Ovary (tissue), 9 donors: ENCODE data around the gene IFT88. TPM values are rescaled to one million over a fixed set of nuclear protein-coding genes. Genes with fewer than 3 reads are reported as not detected.

Source experiments
- DNase-seq, 5 donors: peaks; one replicate each; pipeline ENCODE4 v3.0.0-alpha.2; 2019 to 2020
- H3K27ac ChIP-seq, 2 donors: fragments of 200-600 bp; one replicate each; pipeline versions ENCODE4 v1.5.1 to v1.8.0; 2019 to 2022
- H3K27me3 ChIP-seq: fragments of 200-600 bp; one replicate; pipeline ENCODE4 v1.8.0; 2022
- H3K36me3 ChIP-seq: fragments of 200-600 bp; sonication (generic); one replicate; pipeline ENCODE4 v1.5.1; 2019
- H3K4me1 ChIP-seq: one replicate; pipeline ENCODE4 v1.8.1; 2013; ENCODE audit warnings: mild to moderate bottlenecking, moderate library complexity; ENCODE audit not compliant: insufficient read depth
- H3K4me3 ChIP-seq: fragments of 200-600 bp; sonication (generic); one replicate; pipeline ENCODE4 v1.5.1; 2017
- H3K9me3 ChIP-seq, 2 donors: fragments of 200-600 bp in 1 of 2; sonication (generic) in 1 of 2; one replicate each; pipeline versions ENCODE4 v1.5.1 to v1.8.1; 2013 to 2019; ENCODE audit warnings: mild to moderate bottlenecking in 1 of 2, moderate library complexity in 1 of 2
- CTCF ChIP-seq, 3 donors: fragments of 450-650 bp in 2 of 3; fragments of 200-600 bp in 1 of 3; IDR thresholded peaks; one replicate each; pipeline versions ENCODE4 v1.5.1 to v1.8.0; 2016 to 2022; ENCODE audit warnings: antibody characterized with exemption in 3 of 3, mild to moderate bottlenecking in 1 of 3
- EP300 ChIP-seq: sonication (generic); formaldehyde crosslinking; IDR thresholded peaks from one replicate; pipeline ENCODE4 v1.6.1; 2017; ENCODE audit warnings: antibody characterized with exemption
- POLR2A ChIP-seq: fragments of 450-650 bp; IDR thresholded peaks from one replicate; pipeline ENCODE4 v1.6.1; 2017; ENCODE audit warnings: antibody characterized with exemption, mild to moderate bottlenecking, moderate library complexity
- WGBS, 3 donors: extraction: QIAGEN DNeasy Blood & Tissue Kit in 1 of 3; methylation state at CpG; one replicate each; pipeline versions ENCODE4 v1.1.5 to v1.1.7; 2013 to 2017; 5-methylcytosine and 5-hydroxymethylcytosine counted together
- intact Hi-C, 4 donors: fragments of 100-400 bp; cut with DNase I; formaldehyde crosslinking; loops; one replicate each; pipeline versions ENCODE4 v1.11.0 to v1.15.1; 2022 to 2023
- polyA plus RNA-seq, 2 donors: library from polyadenylated mRNA; stranded (reverse); fragments of 200-250 nt in 1 of 2; fragments of 350-450 nt in 1 of 2; fragmentation: Illumina TruSeq in 1 of 2; extraction: RNeasy Lipid Tissue Mini Kit (QIAGEN cat#74804) in 1 of 2; gene quantifications; one replicate each; pipeline ENCODE4 v1.2.3, GENCODE V29; 2013 to 2014
- total RNA-seq, 7 donors: library from RNA; depleted of rRNA in 2 of 7; stranded (reverse); fragments of >200 nt in 2 of 7; fragmentation: NEBNext Ultra II Directional in 3 of 7; extraction: Animal tissue kit (Norgen Biotek cat#: 25700) in 3 of 7; gene quantifications; one replicate each; pipeline versions ENCODE4 v1.1.0 to v1.2.4, GENCODE V29; 2016 to 2023
- donor health status: DM: no; HTN: no; CAD: no; lungs with moderate emphysema.
- donor health status: DM: no; HTN: no; CAD: no.
- donor health status: Bipolar disorder and iron deficiency.
- donor health status: DM: yes; HTN: yes; CAD: no.
- donor health status: DM: no; HTN: no; CAD: no.
- donor health status: DM: yes; HTN: yes; CAD: no.

IFT88 gene
- total and polyA plus RNA-seq, 9 donors: 12.1 to 30.6 (median 22.9) TPM

DNA sequence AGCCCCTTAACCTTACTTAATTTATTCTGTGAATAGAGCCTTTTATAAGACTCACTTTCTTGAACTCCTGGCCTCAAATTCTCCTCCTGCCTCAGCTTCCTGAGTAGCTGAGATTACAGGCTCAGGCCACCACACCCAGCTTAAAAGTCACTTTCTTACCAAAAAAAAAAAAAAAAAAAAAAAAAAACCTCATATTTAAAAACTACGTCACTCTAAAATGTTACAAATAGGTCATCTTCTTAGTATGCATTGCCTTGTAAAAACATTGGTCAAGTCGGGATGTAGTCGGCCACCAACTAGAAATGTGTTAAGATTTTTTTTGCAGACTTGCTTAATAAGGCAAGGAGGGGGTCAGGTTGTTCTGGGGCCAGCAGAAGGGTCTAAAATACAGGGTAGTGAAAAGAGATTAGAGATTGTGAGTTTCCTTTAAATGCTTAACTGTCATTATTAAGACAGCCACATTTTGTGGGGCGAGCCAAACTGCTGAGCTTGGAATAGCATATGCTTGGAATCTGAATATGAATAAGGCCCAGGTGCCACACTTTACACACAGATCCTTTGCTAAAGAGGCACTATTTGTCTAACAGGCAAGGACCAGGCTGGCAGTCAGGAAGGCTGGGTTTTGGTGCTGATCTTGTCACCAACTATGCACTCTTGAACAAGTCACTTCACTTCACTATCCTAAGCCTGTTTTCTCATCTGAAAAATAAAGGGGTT is 120.1 kb downstream of the IFT88 start:
- 76 to 87% (median 77%) methylated on average over 4 of the region's 4 CpGs for WGBS, 3 donors
- TF ChIP-seq CTCF (IDR thresholded peaks at IDR 0.05) (no peak), EP300 (no peak), POLR2A (no peak)
- Histone ChIP-seq H3K36me3 (no peaks in the 10 kb centered on the region), H3K9me3 (no peaks in the 10 kb centered on the region), H3K4me3 (no peak overlapping the region), H3K27ac (no peak overlapping the region), H3K27me3 (no peaks in the 10 kb centered on the region), H3K4me1 (no peaks in the 10 kb centered on the region)
- DNase-seq: no peak
- intact Hi-C loops: no loop called here

DNA sequence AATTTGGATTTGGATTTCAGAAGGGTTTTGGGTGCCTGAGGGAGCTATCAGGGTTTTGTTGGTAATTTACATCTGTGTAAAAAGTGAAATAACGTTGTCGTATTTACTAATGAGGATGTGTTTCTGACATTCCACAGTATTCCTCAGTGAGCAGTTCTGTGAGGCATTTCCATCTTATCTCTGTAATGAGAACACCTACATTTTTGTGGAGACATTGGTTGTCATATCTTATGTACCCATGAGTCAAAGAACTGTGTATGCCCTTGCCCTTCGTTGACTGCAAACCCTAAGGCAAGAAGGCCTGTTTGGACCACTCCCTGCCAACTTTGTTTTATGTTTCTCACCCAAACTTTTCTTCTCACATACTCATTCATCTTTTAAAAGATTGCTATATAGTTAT is 122.3 kb downstream of the IFT88 start:
- H3K27me3 ChIP-seq: no peaks in the 10 kb centered on the region
- H3K4me1 ChIP-seq: no peaks in the 10 kb centered on the region
- WGBS, 3 donors: 85 to 88% (median 87%) methylated on average over 3 of the region's 3 CpGs
- no peak overlapping the region for H3K4me3 ChIP-seq
- no peaks in the 10 kb centered on the region for H3K36me3 ChIP-seq
- no peak for DNase-seq
- no peaks in the 10 kb centered on the region for H3K9me3 ChIP-seq
- no peak overlapping the region for H3K27ac ChIP-seq
- TF ChIP-seq CTCF (IDR thresholded peaks at IDR 0.05) (no peak), POLR2A (no peak), EP300 (no peak)
- intact Hi-C loops: no loop called here

- no peak for DNase-seq
- H3K4me3 ChIP-seq: no peak overlapping the region
- H3K27me3 ChIP-seq: no peaks in the 10 kb centered on the region
- H3K36me3 ChIP-seq: no peaks in the 10 kb centered on the region
- intact Hi-C loops: no loop called here
- 67 to 69% (median 67%) methylated on average over 4 of the region's 4 CpGs for WGBS, 3 donors
- H3K4me1 ChIP-seq: no peaks in the 10 kb centered on the region
- no peak overlapping the region for H3K27ac ChIP-seq
- no peaks in the 10 kb centered on the region for H3K9me3 ChIP-seq
- TF ChIP-seq EP300 (no peak), CTCF (IDR thresholded peaks at IDR 0.05) (no peak), POLR2A (no peak)
Observed at GRCh38 chr13:20691616-20692015, 124.7 kb downstream of the IFT88 start.

- WGBS, 3 donors: 40 to 55% (median 46%) methylated on average over 4 of the region's 4 CpGs
- H3K27ac ChIP-seq: no peak overlapping the region
- no peaks in the 10 kb centered on the region for H3K9me3 ChIP-seq
- H3K36me3 ChIP-seq: no peaks in the 10 kb centered on the region
- no peaks in the 10 kb centered on the region for H3K4me1 ChIP-seq
- TF ChIP-seq CTCF (IDR thresholded peaks at IDR 0.05) (no peak), POLR2A (no peak), EP300 (no peak)
- H3K27me3 ChIP-seq: no peaks in the 10 kb centered on the region
- DNase-seq: no peak
- intact Hi-C loops: no loop called here
- H3K4me3 ChIP-seq: no peak overlapping the region
Observed at GRCh38 chr13:20696073-20696472, 129.1 kb downstream of the IFT88 start.
